Heart left ventricle (tissue), 13 donors: ENCODE data around the gene RAB43.
A peak's percentile ranks its signal among the peaks of the same experiment; 100 is the strongest.

ENCODE experiments used
- POLR2A ChIP-seq, 2 donors: fragments of 450-650 bp; IDR thresholded peaks; one replicate each; pipeline ENCODE4 v1.6.1; 2017; ENCODE audit warnings: antibody characterized with exemption in 2 of 2, mild to moderate bottlenecking in 2 of 2, moderate library complexity in 2 of 2
- TF ChIP-seq, protein P1 (sequence below), 12 donors: fragments of 200-600 bp; sonication (generic) in 4 of 12; IDR thresholded peaks; one replicate each; pipeline versions ENCODE4 v1.5.0 to v1.8.0; 2018 to 2022; ENCODE audit warnings: antibody characterized with exemption in 12 of 12, mild to moderate bottlenecking in 5 of 12
- donor health status: ischemic (EF 13 %, LVEDD 7.1; RV severe dilation, severe dysfunction).
- donor health status: DM: no; HTN: yes; CAD: no.
- donor health status: DM: no; HTN: no; CAD: no.
- donor health status: ischemic (EF 25% LVEDD 6.9; RV normal size, moderate dysfunction).
- donor health status: ischemic (EF 25% LVEDD 5.7; RV mildly dilated, moderate dysfunction).
- donor health status: ischemic (EF 35%, LVEDD 5.7; RV mildly dilated, moderate dysfunction).
- donor health status: nonischemic (EF 11% LVEDD 7.7; RV severe dilation, severe dysfunction).
- donor health status: DM: yes; HTN: yes; CAD: no.
- donor health status: PGD.
- donor health status: ischemic (EF 29% LVEDD 5.4; RV normal size, mild dysfunction).
- donor health status: nonischemic (EF 23%, LVEDD 6.1; RV moderate dilation, normal function).

DNA sequence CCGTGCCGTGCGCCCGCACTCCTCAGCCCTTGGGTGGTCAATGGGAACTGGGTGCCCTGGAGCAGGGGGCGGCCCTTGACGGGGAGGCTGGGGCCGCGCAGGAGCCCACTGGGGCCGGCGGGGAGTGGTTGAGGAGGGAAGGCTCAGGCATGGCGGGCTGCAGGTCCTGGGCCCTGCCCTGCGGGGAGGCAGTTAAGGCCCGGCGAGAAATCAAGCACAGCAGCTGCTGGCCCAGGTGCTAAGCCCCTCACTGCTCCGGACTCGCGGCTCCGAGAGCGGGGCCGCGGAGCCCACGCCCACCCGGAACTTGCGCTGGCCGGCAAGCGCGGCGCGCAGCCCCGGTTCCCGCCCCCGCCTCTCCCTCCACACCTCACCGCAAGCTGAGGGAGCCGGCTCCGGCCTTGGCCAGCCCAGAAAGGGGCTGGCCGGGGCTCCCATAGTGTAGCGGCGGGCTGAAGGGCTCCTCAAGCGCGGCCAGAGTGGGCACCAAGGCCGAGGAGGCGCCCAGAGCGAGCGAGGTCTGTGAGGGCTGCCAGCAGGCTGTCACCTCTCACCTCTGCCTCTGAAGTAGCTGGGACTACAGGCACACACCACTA, 53.2 kb downstream of the RAB43 start:
- TF ChIP-seq, protein P1, sequence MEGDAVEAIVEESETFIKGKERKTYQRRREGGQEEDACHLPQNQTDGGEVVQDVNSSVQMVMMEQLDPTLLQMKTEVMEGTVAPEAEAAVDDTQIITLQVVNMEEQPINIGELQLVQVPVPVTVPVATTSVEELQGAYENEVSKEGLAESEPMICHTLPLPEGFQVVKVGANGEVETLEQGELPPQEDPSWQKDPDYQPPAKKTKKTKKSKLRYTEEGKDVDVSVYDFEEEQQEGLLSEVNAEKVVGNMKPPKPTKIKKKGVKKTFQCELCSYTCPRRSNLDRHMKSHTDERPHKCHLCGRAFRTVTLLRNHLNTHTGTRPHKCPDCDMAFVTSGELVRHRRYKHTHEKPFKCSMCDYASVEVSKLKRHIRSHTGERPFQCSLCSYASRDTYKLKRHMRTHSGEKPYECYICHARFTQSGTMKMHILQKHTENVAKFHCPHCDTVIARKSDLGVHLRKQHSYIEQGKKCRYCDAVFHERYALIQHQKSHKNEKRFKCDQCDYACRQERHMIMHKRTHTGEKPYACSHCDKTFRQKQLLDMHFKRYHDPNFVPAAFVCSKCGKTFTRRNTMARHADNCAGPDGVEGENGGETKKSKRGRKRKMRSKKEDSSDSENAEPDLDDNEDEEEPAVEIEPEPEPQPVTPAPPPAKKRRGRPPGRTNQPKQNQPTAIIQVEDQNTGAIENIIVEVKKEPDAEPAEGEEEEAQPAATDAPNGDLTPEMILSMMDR (IDR thresholded peaks at IDR 0.05): no peak
- TF ChIP-seq POLR2A (IDR thresholded peaks at IDR 0.05): peak in 1 of 2 donors; percentile 14
